Heart left ventricle (tissue), 16 donors: ENCODE data around the gene ING5. TPM values are rescaled to one million over a fixed set of nuclear protein-coding genes. Genes with fewer than 3 reads are reported as not detected.

Experiments
- ATAC-seq, 4 donors: fragments of 200-7000 bp; cut with Tn5 transposase; one replicate each; pipeline ENCODE4 v1.9.1; 2020 to 2022; ENCODE audit warnings: moderate library complexity in 4 of 4, mild to moderate bottlenecking in 3 of 4, moderate number of reproducible peaks in 1 of 4
- DNase-seq, 5 donors: peaks; one replicate each; pipeline ENCODE4 v3.0.0-alpha.2; 2020
- H3K27ac ChIP-seq, 12 donors: fragments of 200-600 bp; sonication (generic) in 4 of 12; one replicate each; pipeline versions ENCODE4 v1.5.0 to v1.8.0; 2016 to 2022; ENCODE audit warnings: mild to moderate bottlenecking in 2 of 12
- H3K27me3 ChIP-seq, 9 donors: fragments of 200-600 bp; sonication (generic) in 2 of 9; one replicate each; pipeline versions ENCODE4 v1.5.1 to v1.8.0; 2016 to 2022; ENCODE audit warnings: mild to moderate bottlenecking in 3 of 9
- H3K36me3 ChIP-seq, 9 donors: fragments of 200-600 bp; sonication (generic) in 2 of 9; one replicate each; pipeline versions ENCODE4 v1.5.0 to v1.8.0; 2018 to 2022; ENCODE audit warnings: mild to moderate bottlenecking in 2 of 9
- H3K4me1 ChIP-seq, 12 donors: fragments of 200-600 bp; sonication (generic) in 4 of 12; one replicate each; pipeline versions ENCODE4 v1.5.0 to v1.8.0; 2016 to 2022; ENCODE audit warnings: mild to moderate bottlenecking in 3 of 12
- H3K4me3 ChIP-seq, 12 donors: fragments of 200-600 bp; sonication (generic) in 4 of 12; one replicate each; pipeline versions ENCODE4 v1.5.0 to v1.8.0; 2017 to 2022; ENCODE audit warnings: mild to moderate bottlenecking in 9 of 12, moderate library complexity in 4 of 12
- H3K9me3 ChIP-seq, 12 donors: fragments of 200-600 bp; sonication (generic) in 4 of 12; one replicate each; pipeline versions ENCODE4 v1.5.0 to v1.8.0; 2016 to 2022; ENCODE audit warnings: mild to moderate bottlenecking in 1 of 12
- CTCF ChIP-seq, 12 donors: fragments of 200-600 bp; sonication (generic) in 4 of 12; IDR thresholded peaks; one replicate each; pipeline versions ENCODE4 v1.5.0 to v1.8.0; 2018 to 2022; ENCODE audit warnings: antibody characterized with exemption in 12 of 12, mild to moderate bottlenecking in 5 of 12
- POLR2A ChIP-seq, 2 donors: fragments of 450-650 bp; IDR thresholded peaks; one replicate each; pipeline ENCODE4 v1.6.1; 2017; ENCODE audit warnings: antibody characterized with exemption in 2 of 2, mild to moderate bottlenecking in 2 of 2, moderate library complexity in 2 of 2
- WGBS, 4 donors: extraction: QIAGEN DNeasy Blood & Tissue Kit in 2 of 4; methylation state at CpG; one replicate each; pipeline versions ENCODE4 v1.1.5 to v1.1.7; 2013 to 2018; 5-methylcytosine and 5-hydroxymethylcytosine counted together
- intact Hi-C, 10 donors: fragments of 100-400 bp; cut with DNase I; formaldehyde crosslinking; loops; one replicate each; pipeline versions ENCODE4 v1.11.1 to v1.14.2; 2022
- polyA plus RNA-seq, 2 donors: library from polyadenylated mRNA; stranded (reverse); fragments of 200-250 nt; gene quantifications; one replicate each; pipeline ENCODE4 v1.2.3, GENCODE V29; 2013
- total RNA-seq, 9 donors: library from RNA; depleted of rRNA in 2 of 9; stranded (reverse); fragments of >200 nt in 2 of 9; fragmentation: NEBNext Ultra II Directional in 3 of 9; extraction: Animal tissue kit (Norgen Biotek cat#: 25700) in 3 of 9; gene quantifications; one replicate each; pipeline versions ENCODE4 v1.1.0 to v1.2.4, GENCODE V29; 2016 to 2023
- donor health status: ischemic (EF 13 %, LVEDD 7.1; RV severe dilation, severe dysfunction).
- donor health status: healthy with polysubstance abuse.
- donor health status: DM: no; HTN: yes; CAD: no.
- donor health status: DM: no; HTN: no; CAD: no.
- donor health status: ischemic (EF 25% LVEDD 6.9; RV normal size, moderate dysfunction).
- donor health status: ischemic (EF 25% LVEDD 5.7; RV mildly dilated, moderate dysfunction).
- donor health status: healthy.
- donor health status: DM: yes; HTN: yes; CAD: no.
- donor health status: ischemic (EF 35%, LVEDD 5.7; RV mildly dilated, moderate dysfunction).
- donor health status: nonischemic (EF 11% LVEDD 7.7; RV severe dilation, severe dysfunction).
- donor health status: DM: yes; HTN: yes; CAD: no.
- donor health status: PGD.
- donor health status: ischemic (EF 29% LVEDD 5.4; RV normal size, mild dysfunction).
- donor health status: nonischemic (EF 23%, LVEDD 6.1; RV moderate dilation, normal function).

Gene ING5
- total and polyA plus RNA-seq, 11 donors, result 11.8 to 29.3 (median 18.2) TPM

DNA sequence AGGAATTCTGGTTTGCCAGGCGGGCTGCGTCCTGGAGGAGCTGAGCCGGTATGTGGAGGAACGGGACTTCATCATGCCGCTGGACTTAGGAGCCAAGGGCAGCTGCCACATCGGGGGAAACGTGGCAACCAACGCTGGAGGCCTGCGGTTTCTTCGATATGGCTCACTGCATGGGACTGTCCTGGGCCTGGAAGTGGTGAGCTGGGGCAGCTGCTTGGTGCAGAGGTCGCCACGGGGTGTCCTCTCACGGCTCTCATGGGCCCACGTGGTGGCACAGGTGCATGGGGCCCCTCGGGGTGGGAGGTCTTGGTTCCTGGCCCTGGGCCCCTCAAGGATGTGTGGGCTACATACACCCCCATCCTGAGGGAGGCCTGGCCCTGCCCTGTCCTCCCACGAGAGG is 41.8 kb downstream of the ING5 start:
- DNase-seq, result no peak
- peaks cover 0 to 14% (median 0%) of the 10 kb centered on the region in 12 donors for H3K4me1 ChIP-seq
- 93 to 99% (median 94%) methylated on average over 10 to 16 of the region's 16 CpGs for WGBS, 4 donors
- intact Hi-C loops, result no loop called here
- TF ChIP-seq CTCF (IDR thresholded peaks at IDR 0.05) (no peak), POLR2A (IDR thresholded peaks at IDR 0.05) (no peak)
- H3K27ac ChIP-seq, result no peak overlapping the region
- H3K4me3 ChIP-seq, result no peak overlapping the region
- peak in 1 of 4 donors; percentile 8 for ATAC-seq
- peaks cover 0 to 39% (median 28%) of the 10 kb centered on the region in 9 donors for H3K36me3 ChIP-seq
- no peaks in the 10 kb centered on the region for H3K27me3 ChIP-seq
- peaks cover 0 to 10% (median 0%) of the 10 kb centered on the region in 12 donors for H3K9me3 ChIP-seq

DNA sequence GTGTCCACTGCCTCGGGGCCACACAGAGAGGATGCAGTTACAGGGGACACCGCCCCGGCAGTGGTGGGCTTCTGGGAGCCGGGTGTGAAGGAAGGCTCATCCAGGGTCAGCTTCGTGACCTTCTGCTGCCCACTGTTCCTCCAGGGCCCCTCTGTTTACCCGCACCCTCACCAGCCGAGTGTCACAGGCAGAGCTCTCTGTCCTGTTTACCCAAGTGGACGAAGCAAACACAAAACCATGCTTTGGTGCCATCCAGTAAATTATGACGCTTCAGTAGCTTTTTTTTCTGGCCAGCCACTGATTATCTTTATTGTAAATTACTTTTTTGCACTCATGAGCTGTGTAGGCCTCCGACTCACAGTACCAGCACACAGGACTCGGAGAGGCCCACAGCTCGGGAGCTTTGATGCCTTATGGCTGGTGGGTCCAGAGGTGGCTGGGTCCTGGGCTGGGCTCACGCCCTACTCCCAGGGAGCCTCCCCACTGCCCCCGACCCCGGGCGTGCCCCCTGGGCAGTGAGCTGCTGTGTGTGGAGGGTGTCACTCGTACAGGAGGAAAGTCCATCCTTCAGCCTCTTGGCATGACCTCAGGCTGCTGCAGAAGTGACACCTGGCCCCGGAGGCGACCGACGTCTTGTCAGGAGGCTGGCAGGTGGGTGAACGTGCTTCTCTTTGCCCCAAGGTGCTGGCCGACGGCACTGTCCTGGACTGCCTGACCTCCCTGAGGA is 42.4 kb downstream of the ING5 start:
- intact Hi-C loops, result no loop called here
- Histone ChIP-seq H3K9me3 (peaks cover 0 to 10% (median 0%) of the 10 kb centered on the region in 12 donors), H3K27ac (no peak overlapping the region), H3K4me1 (peaks cover 0 to 14% (median 0%) of the 10 kb centered on the region in 12 donors), H3K4me3 (no peak overlapping the region), H3K36me3 (peaks cover 0 to 44% (median 31%) of the 10 kb centered on the region in 9 donors), H3K27me3 (no peaks in the 10 kb centered on the region)
- WGBS, 4 donors, result 94 to 97% (median 95%) methylated on average over 10 to 24 of the region's 24 CpGs
- ATAC-seq (no peak), DNase-seq (peak in 1 of 5 donors; percentile 35)
- TF ChIP-seq POLR2A (IDR thresholded peaks at IDR 0.05) (no peak), CTCF (IDR thresholded peaks at IDR 0.05) (no peak)

GRCh38 chr2:241745276-241745675 is 43.4 kb downstream of the ING5 start:
- Histone ChIP-seq H3K4me1 (peaks cover 0 to 7% (median 0%) of the 10 kb centered on the region in 12 donors), H3K9me3 (peaks cover 0 to 10% (median 0%) of the 10 kb centered on the region in 12 donors), H3K27ac (no peak overlapping the region), H3K4me3 (no peak overlapping the region), H3K36me3 (peaks cover 0 to 48% (median 31%) of the 10 kb centered on the region in 9 donors), H3K27me3 (no peaks in the 10 kb centered on the region)
- intact Hi-C loops, result no loop called here
- TF ChIP-seq POLR2A (IDR thresholded peaks at IDR 0.05) (no peak), CTCF (IDR thresholded peaks at IDR 0.05) (no peak)
- ATAC-seq (no peak), DNase-seq (peak in 1 of 5 donors; percentile 17)
- 95 to 96% (median 95%) methylated on average over 13 of the region's 13 CpGs for WGBS, 4 donors

GRCh38 chr2:241746084-241746483 is 44.2 kb downstream of the ING5 start:
- WGBS, 4 donors, result 95 to 97% (median 96%) methylated on average over 4 of the region's 4 CpGs

More at GRCh38 chr2:241746084-241746483, 44.2 kb downstream of the ING5 start:
- DNase-seq, result no peak
- intact Hi-C loops, result no loop called here
- Histone ChIP-seq H3K9me3 (peaks cover 0 to 10% (median 0%) of the 10 kb centered on the region in 12 donors), H3K27ac (no peak overlapping the region), H3K4me3 (no peak overlapping the region), H3K27me3 (no peaks in the 10 kb centered on the region), H3K4me1 (peaks cover 0 to 12% (median 0%) of the 10 kb centered on the region in 12 donors), H3K36me3 (peaks cover 0 to 48% (median 31%) of the 10 kb centered on the region in 9 donors)
- ATAC-seq, result no peak
- TF ChIP-seq CTCF (IDR thresholded peaks at IDR 0.05), result no peak
- TF ChIP-seq POLR2A (IDR thresholded peaks at IDR 0.05), result no peak
